Colon (tissue), 2 donors: ENCODE measurements around the gene COL4A3.

ENCODE experiments used
- FAIRE-seq: peaks from 2 replicates; lab custom pipeline; 2012; peaks lifted over from hg19 to GRCh38; lab: Jason Lieb, UNC
- donor health status: control.
- donor health status: control.

The COL4A3 gene

DNA sequence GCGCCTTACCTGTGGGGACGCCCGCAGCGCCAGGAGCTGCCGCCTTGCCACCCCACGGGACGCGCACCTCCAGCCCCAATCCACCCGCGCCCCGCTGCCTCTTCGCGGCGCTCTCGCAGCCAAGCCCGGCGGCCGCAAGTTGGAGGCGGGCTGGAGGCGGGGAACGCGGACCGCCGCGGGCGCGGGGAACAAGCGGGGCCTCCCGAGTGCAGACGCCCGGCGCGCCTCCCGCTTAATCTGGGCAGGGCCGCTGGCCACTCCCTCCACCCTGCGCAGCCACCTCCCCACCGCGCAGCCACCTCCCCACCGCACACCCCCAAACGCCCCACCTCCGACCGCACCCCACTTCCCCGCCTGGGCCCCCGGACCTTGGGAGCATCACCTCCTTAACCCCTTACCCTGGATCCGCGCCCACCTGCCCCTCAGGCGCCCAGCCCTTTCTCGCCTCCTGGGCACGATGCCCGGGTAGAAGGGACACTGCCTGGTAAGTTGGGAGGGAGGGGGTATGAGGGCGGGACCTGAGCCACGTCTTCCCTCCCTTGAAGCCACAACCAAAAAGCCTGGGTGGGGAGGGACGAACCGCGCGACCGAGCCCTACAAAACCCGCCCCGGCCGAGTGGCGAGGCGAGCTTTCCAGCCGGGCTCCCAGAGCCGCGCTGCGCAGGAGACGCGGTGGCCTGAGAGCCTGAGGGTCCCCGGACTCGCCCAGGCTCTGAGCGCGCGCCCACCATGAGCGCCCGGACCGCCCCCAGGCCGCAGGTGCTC, at the start of gene COL4A3, which contains the start of gene COL4A4:
COL4A3 (plus strand) TSS at position 627 of the 765 bp plus-strand sequence; CDS start at position 730, 103 bp downstream.
COL4A4 (minus strand) TSS at position 208 of the 765 bp plus-strand sequence. CDS start 16,722 bp downstream, outside the sequence.
- no peak for FAIRE-seq

DNA sequence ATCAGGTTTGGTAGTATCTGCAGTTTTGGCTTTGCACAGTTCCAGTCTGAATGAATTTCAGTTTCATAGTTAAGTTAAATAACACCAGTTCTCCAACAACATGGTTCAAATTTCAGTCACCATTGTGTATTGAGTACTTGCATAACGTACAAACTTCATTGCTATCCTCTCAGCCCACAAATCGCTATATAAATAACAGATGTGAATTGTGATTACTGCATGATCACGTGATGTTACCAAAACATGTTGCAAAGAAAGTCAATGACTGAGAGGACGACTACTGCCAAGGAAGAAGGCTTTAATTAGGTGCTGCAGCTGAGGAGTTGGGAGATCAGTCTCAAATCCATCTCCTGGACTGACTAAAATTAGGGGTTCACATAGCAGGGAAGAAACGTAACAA, 48.7 kb upstream of the COL4A3 start:
- no peak for FAIRE-seq

DNA sequence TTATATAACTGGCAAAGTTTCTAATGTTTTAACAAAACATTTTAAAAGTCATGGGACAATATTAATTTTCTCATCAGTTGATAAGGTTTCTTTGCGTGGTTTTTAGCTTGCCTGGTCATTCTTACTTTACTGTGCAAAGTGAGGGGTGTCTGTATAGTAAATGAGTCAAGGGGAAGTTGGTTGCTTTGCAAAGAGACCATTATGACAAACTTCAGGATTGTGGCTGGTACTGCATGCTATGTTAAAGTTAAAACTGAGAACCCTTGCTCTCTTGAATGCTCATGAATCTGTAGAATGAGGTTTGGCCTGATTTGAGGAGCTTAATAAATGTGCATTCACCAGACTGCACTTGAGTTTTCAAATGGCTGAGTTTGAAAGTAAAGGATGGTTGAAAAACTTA, 47.4 kb upstream of the COL4A3 start:
- no peak for FAIRE-seq

DNA sequence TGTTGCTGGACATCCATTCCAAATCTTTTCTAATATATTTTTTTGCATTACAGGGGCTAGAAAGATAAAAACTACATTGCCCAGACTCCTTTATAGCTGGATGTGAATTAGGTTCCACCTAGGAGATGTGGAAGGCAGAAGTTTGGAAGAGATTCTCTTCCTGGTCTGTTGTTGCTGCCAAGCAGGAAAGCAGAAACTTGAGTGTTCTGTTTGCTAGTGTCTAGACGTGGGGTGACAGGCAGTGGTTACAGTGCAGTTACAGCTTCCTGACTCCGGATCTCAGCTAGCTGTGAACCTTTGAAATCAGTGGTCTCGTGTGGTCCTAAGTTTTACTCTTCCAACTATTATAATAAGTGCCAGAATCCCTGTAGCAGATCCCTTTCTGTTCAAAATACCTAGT, 46.6 kb upstream of the COL4A3 start:
- no peak for FAIRE-seq

DNA sequence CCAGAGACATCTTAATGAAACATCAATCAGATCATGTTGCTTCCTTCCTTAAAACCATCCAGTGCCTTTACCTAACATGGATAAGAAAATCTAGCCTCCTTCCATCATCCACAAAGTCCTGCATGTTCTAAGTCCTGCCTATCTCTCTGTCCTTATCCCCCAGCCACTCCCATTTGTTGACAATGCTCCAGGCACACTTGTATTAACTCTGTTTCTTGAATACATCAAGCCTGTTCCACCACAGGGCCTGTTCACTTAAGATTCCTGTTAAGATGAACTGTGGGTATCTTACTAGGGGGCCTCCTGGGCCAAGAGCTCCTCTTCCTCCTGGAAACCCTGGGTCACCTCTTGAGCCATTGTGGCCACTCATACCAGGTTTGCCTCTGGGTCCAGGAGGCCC, 46.1 kb upstream of the COL4A3 start:
- no peak for FAIRE-seq

DNA sequence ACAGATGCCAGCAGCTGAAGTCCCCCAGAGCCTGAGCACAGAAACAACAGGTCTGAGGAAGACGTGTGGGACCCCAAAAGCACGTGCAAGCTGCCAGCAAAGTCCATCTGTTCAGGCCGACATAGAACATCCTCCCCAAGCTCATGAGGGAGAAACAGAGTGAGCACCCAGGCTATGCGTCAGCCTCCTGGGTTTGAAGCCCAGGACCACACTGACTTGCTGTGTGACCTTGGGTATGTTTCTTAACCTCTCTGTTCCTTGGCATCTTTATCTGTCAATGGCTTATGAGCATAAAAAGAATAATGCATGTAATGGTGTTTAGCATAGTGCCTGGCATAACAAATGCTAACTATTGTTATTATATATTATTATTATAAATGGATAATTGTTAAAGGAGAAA, 40.7 kb upstream of the COL4A3 start:
- FAIRE-seq: no peak

DNA sequence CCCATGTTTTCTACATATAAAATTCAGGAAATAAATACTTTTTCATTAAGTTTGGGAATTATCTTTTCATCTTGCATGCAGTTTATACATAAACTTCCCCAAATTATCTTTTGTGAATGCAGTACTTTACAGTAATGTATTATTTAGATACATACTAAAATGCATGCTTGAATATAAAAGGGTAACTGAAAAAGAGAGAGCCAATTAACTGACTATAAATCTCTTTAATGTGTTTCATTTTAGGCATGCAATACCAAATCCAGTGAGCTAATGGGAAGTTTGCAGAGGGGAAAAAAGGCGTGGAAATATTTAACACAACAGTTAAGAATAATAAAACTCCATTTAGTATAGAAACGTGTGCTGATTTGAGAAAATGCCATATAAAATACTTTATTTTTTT, 39.6 kb upstream of the COL4A3 start:
- no peak for FAIRE-seq

DNA sequence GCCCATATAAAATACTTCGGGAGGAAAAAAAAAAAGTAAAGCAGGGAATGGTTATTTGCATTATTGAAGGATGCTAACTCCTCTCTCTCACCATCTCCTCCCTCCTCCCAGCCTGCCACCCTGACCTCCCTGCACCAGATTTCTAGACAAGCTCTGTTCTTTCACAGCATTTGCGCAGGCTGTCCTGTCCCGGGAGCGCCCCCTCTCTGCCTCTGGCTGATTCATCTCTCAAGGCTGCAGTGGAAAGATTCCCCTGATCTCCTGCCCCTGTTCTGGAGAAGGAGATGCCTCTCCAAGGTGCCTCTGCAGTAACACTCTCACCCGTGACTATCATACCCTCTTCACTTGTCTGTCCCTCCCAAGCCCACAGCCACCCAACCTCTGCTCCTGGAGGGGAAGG, 38.9 kb upstream of the COL4A3 start:
- FAIRE-seq: no peak

DNA sequence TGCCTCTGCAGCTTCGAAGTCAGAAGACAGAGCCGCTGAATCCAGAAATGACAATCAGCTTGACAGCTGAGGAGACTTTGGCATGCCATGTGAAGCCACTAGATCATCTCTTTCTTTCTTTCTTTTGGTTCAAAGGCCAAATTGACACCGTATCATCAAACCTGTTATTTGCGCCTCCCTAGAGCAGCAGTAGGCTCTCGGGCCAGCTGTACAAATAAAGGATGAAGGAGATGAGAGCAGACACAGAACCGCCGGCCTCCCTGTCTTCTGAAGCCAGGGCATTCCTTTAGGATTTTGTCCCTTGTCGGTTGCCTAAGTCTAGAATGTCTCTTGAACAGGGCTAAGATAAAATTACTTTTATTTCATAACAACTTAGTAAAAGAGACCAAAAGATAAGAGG, 37.2 kb upstream of the COL4A3 start:
- no peak for FAIRE-seq

DNA sequence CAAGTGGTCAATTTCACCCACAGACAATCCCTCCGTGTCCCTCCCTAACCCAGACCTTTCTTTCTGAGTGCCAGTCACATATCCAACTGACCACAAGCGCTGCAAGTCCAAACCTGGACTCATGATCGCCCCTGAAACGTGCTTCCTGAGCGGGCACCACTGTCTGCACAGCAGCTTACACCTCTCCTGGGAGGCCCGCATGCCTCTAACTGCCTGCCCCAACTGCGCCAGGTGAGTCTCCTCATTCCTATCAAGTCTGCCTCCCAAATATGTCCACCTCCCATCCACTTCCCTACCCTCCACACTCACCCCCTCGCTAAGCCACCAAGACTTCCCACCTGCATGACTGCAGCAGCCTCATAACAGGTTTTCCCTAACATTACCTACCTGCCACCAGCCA, 33.8 kb upstream of the COL4A3 start:
- no peak for FAIRE-seq

DNA sequence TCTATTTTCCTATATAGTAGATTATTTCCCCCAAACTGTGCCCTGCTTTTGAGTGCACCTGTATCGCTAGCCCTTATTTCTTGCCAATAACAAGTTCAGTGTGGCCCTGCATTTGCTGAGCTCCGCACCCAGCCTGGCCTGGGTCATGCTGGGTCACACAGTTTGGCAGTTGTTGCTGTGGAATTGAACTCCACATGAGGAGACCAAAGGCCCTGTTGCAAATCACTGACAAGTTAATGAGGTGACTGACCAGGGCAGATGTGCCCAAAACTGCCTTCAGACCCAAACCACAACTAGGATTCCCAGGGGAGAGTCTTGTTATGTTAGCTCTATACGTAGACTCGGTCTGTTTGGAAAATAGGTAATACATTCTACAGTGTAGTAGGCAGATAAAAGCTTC, 31.4 kb upstream of the COL4A3 start:
- no peak for FAIRE-seq

DNA sequence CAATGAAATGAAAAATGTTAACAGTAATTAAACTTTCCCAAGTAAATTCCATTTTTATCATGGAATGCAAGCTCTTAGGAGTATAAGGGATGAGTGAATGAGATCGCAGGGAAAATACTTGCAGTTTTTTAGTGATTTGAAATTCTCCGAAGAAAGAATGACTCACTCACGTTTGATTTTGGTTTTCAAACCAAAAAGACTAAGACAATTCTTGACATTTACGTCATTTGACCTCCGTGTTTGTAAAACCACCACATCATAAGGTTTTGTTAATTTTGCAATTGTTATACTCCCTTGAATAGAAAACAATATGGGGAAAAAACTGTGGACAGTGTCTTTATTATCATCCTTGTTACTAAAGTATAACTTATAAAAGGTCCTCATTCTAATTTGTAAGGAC, 29.8 kb upstream of the COL4A3 start:
- no peak for FAIRE-seq

DNA sequence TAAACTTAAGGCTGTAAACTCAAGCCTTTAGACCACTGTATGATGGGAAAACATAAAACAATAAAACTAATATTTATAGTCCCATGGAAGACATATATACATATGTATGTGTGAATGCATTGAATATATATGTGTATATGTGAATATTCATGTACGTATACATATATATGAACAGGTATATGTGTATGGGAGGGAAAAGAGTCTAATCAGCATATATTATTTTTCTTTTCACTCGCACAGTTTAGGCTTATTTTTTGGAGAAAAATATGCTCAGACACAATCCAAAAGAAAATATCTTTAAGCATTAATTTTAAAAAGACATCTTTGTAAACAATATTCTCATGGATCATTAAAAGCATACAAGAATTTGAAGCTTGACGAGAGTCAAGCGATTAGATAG, 23.1 kb upstream of the COL4A3 start:
- no peak for FAIRE-seq

DNA sequence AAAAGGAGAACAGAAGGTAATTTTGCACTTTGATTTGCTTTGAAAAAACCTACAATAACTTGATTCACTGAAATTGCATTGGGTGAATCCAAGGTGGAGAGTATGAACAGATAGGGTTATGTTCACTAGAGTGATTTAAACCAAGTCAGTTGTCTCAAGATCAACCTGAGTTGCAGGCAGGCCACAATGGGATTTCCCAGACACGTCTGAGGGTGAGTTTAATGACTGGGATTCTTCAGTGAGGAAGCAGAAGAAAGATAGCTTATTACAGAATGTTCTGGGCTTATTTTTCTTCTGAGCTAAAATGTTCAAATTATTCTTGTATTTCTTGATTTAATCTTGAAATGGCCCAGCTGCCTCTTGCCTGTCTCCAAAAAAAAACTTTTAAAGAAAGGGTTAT, 20.5 kb upstream of the COL4A3 start:
- no peak for FAIRE-seq

DNA sequence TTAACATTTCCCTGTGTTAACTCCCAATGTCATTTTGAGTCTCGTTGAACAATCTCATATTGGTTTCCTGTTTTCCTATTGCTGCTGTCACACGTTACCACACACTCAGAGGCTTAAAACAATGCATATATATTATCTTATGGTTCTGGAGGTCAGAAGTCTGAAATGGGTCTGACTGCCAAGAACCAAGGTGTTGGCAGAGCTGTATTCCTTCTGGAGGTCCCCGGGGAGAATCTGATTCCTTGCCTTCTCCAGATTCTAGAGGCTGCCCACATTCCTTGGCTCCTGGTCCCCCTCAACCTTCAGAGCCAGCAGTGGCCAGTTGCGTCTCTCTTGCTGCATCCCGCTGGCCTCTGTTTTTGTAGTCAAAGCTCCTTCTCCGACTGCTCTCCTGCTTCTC, 18.0 kb upstream of the COL4A3 start:
- FAIRE-seq: no peak

DNA sequence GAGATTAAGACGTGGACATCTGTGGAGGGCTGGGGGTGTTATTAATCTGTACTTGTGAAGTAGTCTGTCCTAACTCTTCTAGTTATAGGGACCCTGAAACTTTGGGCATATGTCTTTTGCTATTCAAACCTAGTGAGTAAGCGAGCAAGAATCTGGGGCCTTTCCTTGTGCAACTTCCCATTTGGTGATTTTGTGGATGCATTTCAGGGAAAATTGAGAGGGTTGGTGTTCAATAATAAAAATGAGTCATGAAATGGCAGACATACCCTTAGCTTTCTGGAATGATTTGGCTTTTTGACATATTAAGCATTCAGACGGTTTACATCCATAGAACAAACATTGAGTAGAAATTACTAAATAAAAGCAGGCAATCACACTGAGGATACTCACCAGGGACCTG, 17.4 kb upstream of the COL4A3 start:
- FAIRE-seq: no peak

DNA sequence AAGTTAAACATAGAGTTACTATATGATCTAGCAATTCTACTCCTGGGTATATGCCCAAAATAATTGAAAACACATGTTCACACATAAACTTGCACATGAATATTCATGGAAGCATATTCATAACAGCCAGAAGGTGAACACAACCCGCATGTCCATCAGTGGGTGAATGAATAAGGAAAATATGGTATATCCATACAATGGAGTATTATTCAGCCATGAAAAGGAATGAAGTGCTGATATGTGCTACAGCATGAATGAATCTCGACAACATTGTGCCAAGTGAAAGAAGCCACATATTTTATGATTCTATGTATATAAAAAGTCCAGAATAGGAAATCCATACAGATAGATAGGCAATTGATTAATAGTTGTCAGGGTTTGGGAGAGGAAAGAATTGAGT, 16.3 kb upstream of the COL4A3 start:
- no peak for FAIRE-seq

DNA sequence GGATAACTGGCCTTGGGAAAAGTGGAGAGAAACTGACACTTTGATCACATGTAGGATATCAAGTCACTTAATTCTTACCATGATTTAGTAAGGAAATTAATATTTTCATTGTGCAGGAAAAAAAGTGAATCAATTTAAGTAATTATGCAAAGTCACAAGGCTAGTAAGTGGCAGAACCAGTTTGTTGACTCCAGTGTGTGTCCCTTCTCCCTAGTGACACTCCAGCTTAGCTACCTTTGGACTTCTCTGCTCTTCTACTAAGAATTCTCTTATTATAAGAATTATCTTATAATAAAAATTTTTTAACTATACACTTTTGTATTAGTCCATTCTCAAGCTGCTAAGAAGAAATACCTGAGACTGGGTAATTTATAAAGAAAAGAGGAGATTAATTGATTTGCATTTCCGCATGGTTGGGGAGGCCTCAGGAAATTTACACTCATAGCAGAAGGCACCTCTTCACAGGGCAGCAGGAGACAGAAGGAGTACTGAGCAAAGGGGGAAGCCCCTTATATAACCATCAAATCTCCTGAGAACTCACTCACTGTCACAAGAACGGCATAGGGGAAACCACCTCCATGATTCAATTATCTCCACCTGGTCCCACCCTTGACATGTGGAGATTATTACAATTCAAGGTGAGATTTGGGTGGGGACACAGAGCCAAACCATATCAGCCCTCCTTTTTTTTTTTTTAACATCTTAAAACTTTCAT, 14.0 kb upstream of the COL4A3 start:
- FAIRE-seq: no peak

DNA sequence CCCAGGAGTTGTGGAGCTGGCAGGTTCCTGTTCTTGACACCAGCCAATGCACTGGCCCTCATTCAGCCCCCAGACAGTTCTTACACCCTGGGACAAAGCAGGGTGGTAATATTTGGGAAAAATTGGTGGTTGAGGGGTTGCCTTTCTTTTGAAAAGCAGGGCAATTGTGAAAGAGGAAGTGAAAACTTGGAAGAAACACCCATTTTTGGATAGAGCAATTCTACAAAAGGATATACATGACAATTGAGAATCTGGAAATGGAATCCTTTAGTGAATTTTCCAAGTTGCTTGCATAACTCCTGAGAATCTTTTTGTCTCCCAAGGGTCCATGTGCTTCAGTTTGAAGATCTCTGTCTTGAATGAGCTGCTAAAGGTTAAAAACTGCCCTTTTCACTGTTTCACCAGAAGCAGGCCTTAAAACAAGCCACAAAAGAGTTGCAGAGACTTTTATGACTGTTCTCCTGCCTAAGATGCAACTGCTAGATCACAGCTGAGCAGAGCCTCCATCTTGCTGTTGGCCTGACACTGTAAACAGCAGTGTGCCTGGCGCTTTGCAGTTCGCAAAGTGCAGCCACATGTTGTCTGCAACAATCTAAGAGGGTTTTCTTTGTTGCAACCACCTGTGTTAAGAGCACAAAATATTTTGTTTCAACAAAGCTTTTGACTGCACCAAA, 12.2 kb upstream of the COL4A3 start:
- no peak for FAIRE-seq

DNA sequence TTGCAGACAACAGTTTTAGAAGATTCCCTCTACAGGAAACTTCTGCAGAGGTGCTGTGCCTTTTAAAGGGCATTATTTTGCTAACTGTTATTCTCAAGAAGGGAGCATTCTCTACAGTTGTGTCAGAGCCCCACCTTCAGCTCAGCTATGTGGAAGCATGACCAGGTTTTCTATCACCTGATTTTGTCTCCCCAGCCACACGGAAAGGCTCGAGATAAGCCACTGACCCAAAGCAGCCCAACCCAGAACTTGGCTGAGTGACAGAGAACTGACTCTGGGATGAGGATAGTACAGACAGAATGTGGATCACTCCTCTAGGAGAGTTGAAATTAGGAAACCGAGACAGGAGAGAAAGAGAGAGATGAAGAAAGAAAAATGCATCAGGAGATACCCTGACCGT, 11.1 kb upstream of the COL4A3 start:
- FAIRE-seq: no peak

DNA sequence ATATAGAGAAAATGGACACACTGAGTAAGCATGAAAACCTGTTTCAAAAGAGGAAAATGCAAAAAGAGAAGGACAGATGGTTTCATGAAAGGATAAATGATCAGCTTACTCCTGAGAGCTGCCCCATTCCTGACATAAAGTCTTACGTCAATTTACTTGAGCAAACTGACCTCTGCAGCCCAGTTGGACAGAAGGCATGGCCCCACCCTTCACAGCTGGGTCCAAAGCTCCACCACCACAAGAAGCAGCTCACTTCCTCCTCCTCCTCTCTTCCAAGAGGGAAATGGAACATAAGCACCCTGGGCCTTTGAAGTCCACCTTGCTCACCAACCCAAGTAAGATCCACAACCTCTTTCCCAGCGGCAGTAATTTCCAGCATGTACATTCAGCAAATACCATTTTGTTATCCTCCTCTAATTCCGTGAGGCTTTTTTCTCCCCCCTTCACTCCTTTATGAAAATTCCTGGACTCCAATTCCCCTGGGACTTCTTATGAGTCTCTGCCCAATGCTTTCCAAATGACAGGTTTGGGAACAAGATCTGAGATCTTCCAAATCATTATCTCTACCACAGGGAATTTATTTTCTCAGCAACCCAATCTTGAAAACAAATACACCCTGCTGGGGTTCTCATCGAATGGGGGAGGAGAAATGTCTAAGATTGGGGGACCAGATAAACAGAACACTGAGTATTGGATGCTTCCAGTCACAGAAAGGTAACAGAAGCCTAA, 10.5 kb upstream of the COL4A3 start:
- FAIRE-seq: no peak

DNA sequence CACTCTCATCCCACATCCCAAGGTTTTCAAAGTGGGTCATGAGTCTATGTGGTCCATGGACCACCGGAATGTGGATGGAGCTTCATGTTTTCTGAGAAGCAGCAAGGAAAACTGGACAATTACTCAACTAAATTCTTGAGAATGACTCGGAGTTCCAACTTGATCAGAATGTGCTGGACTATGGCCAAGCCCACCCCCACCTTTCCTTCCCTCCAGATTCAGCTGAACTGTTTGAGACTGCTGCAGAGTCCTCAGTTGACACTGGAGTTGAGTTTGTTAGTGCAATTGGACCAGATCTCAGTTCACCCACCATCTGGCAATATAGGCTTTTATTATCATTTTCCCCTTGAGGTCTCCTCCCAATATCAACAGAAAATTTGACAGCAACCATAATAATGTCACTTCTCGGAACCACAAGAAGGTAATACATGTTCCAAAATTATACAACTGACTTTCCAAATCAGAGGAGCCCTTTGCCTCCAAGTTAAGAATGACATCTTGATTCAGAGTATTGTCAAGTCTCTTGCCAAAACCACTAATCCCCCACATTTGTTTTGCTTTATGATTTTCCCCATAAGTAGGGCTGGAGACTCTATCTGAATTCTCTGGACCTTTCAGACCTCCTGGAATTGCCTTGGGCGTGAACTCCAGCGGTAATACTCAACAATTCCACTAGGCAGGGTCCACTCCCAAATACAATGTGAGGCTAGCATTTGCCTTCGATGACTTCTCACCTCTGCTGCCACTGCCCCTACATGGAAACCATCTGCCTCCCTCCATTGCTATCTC, 9.2 kb upstream of the COL4A3 start:
- FAIRE-seq: no peak
